Caco-2 (cell line): Measurements from ENCODE around the gene TP53TG3D. TPM values are rescaled to one million over a fixed set of nuclear protein-coding genes. Genes with fewer than 3 reads are reported as not detected.
A peak's percentile ranks its signal among the peaks of the same experiment; 100 is the strongest.
"Not testable (repeated sequence)": the region's sequence is repeated elsewhere in the genome, so short reads cannot be mapped to it uniquely, and the experiment has no call there.

ENCODE experiments used
- Bru-seq: library from RNA; stranded (reverse); fragments of 400-500 nt; gene quantifications from one replicate; lab custom pipeline; 2021; lab: Mats Ljungman, UMichigan
- BruChase-seq, 2 experiments: library from RNA; stranded (reverse); fragments of 400-500 nt; gene quantifications; one replicate each; lab custom pipeline; 2021; lab: Mats Ljungman, UMichigan
- BruUV-seq: library from RNA; stranded (reverse); fragments of 400-500 nt; replicated peaks from 2 replicates; lab custom pipeline; 2021; lab: Mats Ljungman, UMichigan
- CTCF ChIA-PET: fragments of 300-600 bp; sonication (Branson Sonifier 250); formaldehyde crosslinking; loops from one replicate; lab custom pipeline; 2022; ENCODE audit warnings: antibody characterized with exemption; lab: Charles Lee
- POLR2A ChIA-PET: fragments of 300-600 bp; sonication (Branson Sonifier 250); formaldehyde crosslinking; loops from one replicate; lab custom pipeline; 2022; ENCODE audit warnings: antibody characterized with exemption; lab: Charles Lee
- DNase-seq, 2 experiments: peaks; one replicate each; pipeline versions ENCODE4 v3.0.0 to v3.0.0-alpha.2; 2020 to 2022
- H3K27me3 ChIP-seq: replicated peaks from 2 replicates; pipeline ENCODE4 v1.6.0; 2011; ENCODE audit warnings: low read length; ENCODE audit not compliant: control insufficient read depth, insufficient read depth
- H3K36me3 ChIP-seq: 2 replicates; pipeline ENCODE4 v1.5.1; 2011; ENCODE audit warnings: low read length; ENCODE audit not compliant: control insufficient read depth, insufficient read depth
- H3K4me1 ChIP-seq: fragments of 250-450 bp; sonication (Bioruptor Pico); 2 replicates; pipeline ENCODE4 v1.5.1; 2020; ENCODE audit warnings: mild to moderate bottlenecking
- H3K4me3 ChIP-seq: 2 replicates; pipeline ENCODE4 v1.5.1; 2011; ENCODE audit warnings: low read depth, mild to moderate bottlenecking, control low read depth, low read length
- H3K9me3 ChIP-seq: fragments of 250-450 bp; sonication (Bioruptor Pico); 2 replicates; pipeline ENCODE4 v1.5.1; 2020; ENCODE audit warnings: mild to moderate bottlenecking, moderate library complexity
- H3K27ac Mint-ChIP-seq: one replicate; pipeline ENCODE4 v1.8.0; 2022; ENCODE audit warnings: mixed read lengths; ENCODE audit not compliant: unreplicated experiment
- H3K27me3 Mint-ChIP-seq: one replicate; pipeline ENCODE4 v1.8.0; 2022; ENCODE audit warnings: mixed read lengths; ENCODE audit not compliant: insufficient read depth, unreplicated experiment
- H3K36me3 Mint-ChIP-seq: one replicate; pipeline ENCODE4 v1.8.0; 2022; ENCODE audit warnings: mild to moderate bottlenecking, mixed read lengths; ENCODE audit not compliant: insufficient read depth, unreplicated experiment
- H3K4me1 Mint-ChIP-seq: one replicate; pipeline ENCODE4 v1.8.0; 2022; ENCODE audit warnings: low read depth, mixed read lengths; ENCODE audit not compliant: unreplicated experiment
- H3K4me3 Mint-ChIP-seq: one replicate; pipeline ENCODE4 v1.8.0; 2022; ENCODE audit warnings: mild to moderate bottlenecking, moderate library complexity, mixed read lengths; ENCODE audit not compliant: unreplicated experiment
- H3K9me3 Mint-ChIP-seq: one replicate; pipeline ENCODE4 v1.8.0; 2022; ENCODE audit warnings: mixed read lengths; ENCODE audit not compliant: unreplicated experiment
- intact Hi-C: fragments of 100-400 bp; cut with micrococcal nuclease; formaldehyde crosslinking; loops from one replicate; pipeline ENCODE4 v1.10.0; 2022; ENCODE audit not compliant: unreplicated experiment
- long read RNA-seq: library from polyadenylated mRNA; stranded (forward); transcript quantifications from one replicate; pipeline ENCODE4 v2.0.0, GENCODE V29; 2022
- total RNA-seq: library from RNA; stranded (reverse); gene quantifications from 2 replicates; pipeline ENCODE4 v1.2.3, GENCODE V29; 2022

TP53TG3D gene, protein sequence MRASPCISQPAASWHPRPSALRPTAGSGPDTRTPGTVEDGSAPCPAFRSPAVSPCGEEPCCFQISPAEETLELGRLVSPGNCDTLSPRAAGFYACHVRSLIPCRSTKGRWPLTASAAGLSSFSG
- total RNA-seq = not detected in 2 replicates
- Bru-seq, nascent RNA = not detected
- not detected for BruChase-seq, experiment 1, labeled RNA remaining after a 2-hour chase
- not detected for BruChase-seq, experiment 2, labeled RNA remaining after a 6-hour chase
- long read RNA-seq = 0 reads

DNA sequence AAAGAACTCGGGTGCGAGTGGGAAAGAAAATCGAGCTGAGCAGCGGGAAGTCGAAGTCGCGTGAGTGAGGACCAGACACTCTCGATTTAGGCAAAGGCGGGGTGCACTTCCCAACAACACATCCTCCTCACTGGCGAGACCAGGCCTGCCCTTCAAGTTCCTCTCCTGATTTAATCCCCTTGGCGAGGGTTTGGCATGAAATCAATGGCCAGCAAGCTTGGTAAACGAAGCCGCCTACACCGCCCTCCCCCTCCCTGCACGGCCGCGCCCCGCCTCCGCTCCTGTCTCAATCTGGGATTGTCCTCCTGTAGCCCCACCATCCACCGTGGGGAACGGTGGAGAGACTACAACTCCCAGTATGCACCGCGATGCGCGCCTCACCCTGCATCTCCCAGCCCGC lies at the start of gene TP53TG3D:
Gene TP53TG3D, plus strand, starts transcription at position 301 of the 400 bp plus-strand sequence. Its CDS starts 68 bp downstream, at position 369.
- H3K9me3 ChIP-seq, H3K27ac Mint-ChIP-seq, intact Hi-C loops, POLR2A ChIA-PET, H3K4me1 ChIP-seq, H3K27me3 ChIP-seq, H3K36me3 Mint-ChIP-seq, DNase-seq, CTCF ChIA-PET, H3K4me3 Mint-ChIP-seq, H3K27me3 Mint-ChIP-seq, H3K9me3 Mint-ChIP-seq, BruUV-seq, H3K36me3 ChIP-seq, H3K4me1 Mint-ChIP-seq, H3K4me3 ChIP-seq: not testable (repeated sequence)

DNA sequence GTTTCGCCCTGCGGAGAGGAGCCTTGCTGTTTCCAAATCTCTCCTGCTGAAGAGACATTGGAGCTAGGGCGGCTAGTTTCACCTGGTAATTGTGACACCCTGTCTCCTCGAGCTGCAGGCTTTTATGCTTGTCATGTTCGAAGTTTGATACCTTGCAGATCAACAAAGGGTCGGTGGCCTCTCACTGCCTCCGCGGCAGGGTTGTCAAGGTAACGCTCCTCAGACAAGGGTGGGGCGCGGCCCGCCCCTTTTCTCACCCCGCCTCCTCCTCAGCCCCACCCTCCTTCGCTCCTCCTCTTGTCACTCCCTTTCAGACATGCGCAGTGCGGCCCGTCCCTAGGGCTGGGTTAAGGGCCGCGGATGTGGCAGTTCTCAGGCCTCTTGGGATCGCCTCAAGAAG lies 421 bp downstream of the TP53TG3D start:
- H3K4me3 ChIP-seq, H3K27ac Mint-ChIP-seq, H3K4me1 Mint-ChIP-seq, H3K36me3 ChIP-seq, DNase-seq, H3K36me3 Mint-ChIP-seq, CTCF ChIA-PET, H3K9me3 Mint-ChIP-seq, H3K27me3 ChIP-seq, BruUV-seq, H3K4me1 ChIP-seq, H3K9me3 ChIP-seq, H3K4me3 Mint-ChIP-seq, POLR2A ChIA-PET, intact Hi-C loops, H3K27me3 Mint-ChIP-seq: not testable (repeated sequence)

GRCh38 chr16:32261526-32261925 lies 8.4 kb downstream of the TP53TG3D start:
- not testable (repeated sequence) for H3K27me3 ChIP-seq

DNA sequence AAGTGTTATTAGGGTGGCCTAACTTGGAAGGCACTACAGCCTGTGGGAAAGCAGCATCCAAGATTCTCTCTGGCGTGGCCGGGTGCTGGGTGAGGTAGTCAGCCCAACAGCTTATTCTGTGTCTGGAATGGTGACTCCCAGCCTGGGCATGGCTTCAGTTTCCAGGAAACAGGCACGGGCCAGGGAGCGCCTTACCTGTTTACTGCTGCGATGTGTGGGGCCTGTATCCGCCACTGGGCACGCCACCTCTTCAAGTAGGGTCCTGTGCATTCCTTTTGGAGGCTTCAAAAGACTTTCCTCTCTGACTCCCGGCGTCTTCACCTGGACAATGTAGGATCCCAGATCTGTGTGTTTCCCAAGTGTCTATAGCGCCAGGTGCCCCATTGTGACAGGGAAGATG lies 10.5 kb downstream of the TP53TG3D start:
- POLR2A ChIA-PET, H3K9me3 Mint-ChIP-seq, DNase-seq, H3K4me3 ChIP-seq, H3K36me3 Mint-ChIP-seq, H3K4me1 ChIP-seq, BruUV-seq, H3K9me3 ChIP-seq, H3K36me3 ChIP-seq, CTCF ChIA-PET, H3K4me3 Mint-ChIP-seq, H3K27ac Mint-ChIP-seq, intact Hi-C loops, H3K27me3 Mint-ChIP-seq, H3K27me3 ChIP-seq, H3K4me1 Mint-ChIP-seq: not testable (repeated sequence)

More at GRCh38 chr16:32261526-32261925, 8.4 kb downstream of the TP53TG3D start:
- H3K9me3 ChIP-seq, H3K27me3 Mint-ChIP-seq, H3K4me1 ChIP-seq, intact Hi-C loops, BruUV-seq, CTCF ChIA-PET, H3K4me1 Mint-ChIP-seq, H3K27ac Mint-ChIP-seq, H3K4me3 ChIP-seq, POLR2A ChIA-PET, H3K36me3 ChIP-seq, H3K36me3 Mint-ChIP-seq, H3K9me3 Mint-ChIP-seq, H3K4me3 Mint-ChIP-seq: not testable (repeated sequence)
- peak in 1 of 2 experiments; percentile 4 for DNase-seq

GRCh38 chr16:32281910-32282309 lies 28.8 kb downstream of the TP53TG3D start:
- CTCF ChIA-PET, POLR2A ChIA-PET, H3K27me3 ChIP-seq, H3K9me3 Mint-ChIP-seq, intact Hi-C loops, H3K27me3 Mint-ChIP-seq, H3K36me3 Mint-ChIP-seq, H3K4me1 ChIP-seq, H3K36me3 ChIP-seq, DNase-seq, BruUV-seq, H3K4me3 ChIP-seq, H3K9me3 ChIP-seq, H3K4me1 Mint-ChIP-seq: not testable (repeated sequence)
- Mint-ChIP-seq H3K4me3 (peak overlapping the region; percentile 33), H3K27ac (peak overlapping the region; percentile 79)

- H3K27me3 ChIP-seq, DNase-seq, H3K9me3 Mint-ChIP-seq, BruUV-seq, H3K36me3 Mint-ChIP-seq, intact Hi-C loops, H3K27me3 Mint-ChIP-seq, POLR2A ChIA-PET, H3K9me3 ChIP-seq, CTCF ChIA-PET, H3K4me3 Mint-ChIP-seq, H3K4me1 Mint-ChIP-seq, H3K4me1 ChIP-seq, H3K36me3 ChIP-seq, H3K4me3 ChIP-seq, H3K27ac Mint-ChIP-seq: not testable (repeated sequence)
Measured at GRCh38 chr16:32283024-32283423, 29.9 kb downstream of the TP53TG3D start.

DNA sequence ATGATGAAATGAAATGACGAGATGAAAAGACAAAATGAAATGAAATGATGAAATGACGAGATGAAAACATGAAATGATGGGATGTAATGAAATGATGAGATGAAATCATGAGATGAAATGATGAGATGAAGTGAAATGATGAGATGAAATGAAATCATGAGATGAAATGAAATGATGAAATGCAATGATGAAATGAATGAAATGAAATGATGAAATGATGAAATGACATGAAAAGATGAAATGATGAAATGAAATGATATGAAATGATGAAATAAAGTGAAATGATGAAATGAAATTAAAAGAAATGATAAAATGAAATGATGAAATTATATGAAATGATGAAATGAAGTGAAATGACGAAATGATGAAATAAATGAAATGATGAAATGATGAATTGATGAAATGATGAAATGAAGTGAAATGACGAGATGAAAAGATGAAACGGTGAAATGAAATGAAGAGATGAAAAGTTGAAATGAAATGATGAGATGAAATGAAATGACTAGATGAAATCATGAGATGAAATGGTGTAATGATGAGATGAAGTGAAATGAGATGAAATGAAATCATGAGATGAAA lies 30.9 kb downstream of the TP53TG3D start:
- H3K4me3 Mint-ChIP-seq, H3K27me3 Mint-ChIP-seq, CTCF ChIA-PET, H3K36me3 ChIP-seq, BruUV-seq, H3K4me3 ChIP-seq, H3K4me1 ChIP-seq, H3K27me3 ChIP-seq, H3K27ac Mint-ChIP-seq, H3K9me3 ChIP-seq, H3K36me3 Mint-ChIP-seq, H3K9me3 Mint-ChIP-seq, DNase-seq, H3K4me1 Mint-ChIP-seq, POLR2A ChIA-PET, intact Hi-C loops: not testable (repeated sequence)
